ENCODE data around the gene BTBD16. TPM values are rescaled to one million over a fixed set of nuclear protein-coding genes. Genes with fewer than 3 reads are reported as not detected.
A peak's percentile ranks its signal among the peaks of the same experiment; 100 is the strongest.

Gene BTBD16
- total and polyA plus RNA-seq, 2 experiments from 2014 or later: 0.47 to 0.74 TPM

GRCh38 chr10:122285506-122286444, 14.7 kb downstream of the BTBD16 start:
- Histone ChIP-seq H3K36me3 (replicated peaks; ENCODE audit: insufficient read depth, low read depth) (no peaks in the 10 kb centered on the region), H3K4me1 (ENCODE audit: insufficient read depth) (no peaks in the 10 kb centered on the region), H3K79me2 (no peaks in the 10 kb centered on the region), H3K27me3 (no peaks in the 10 kb centered on the region), H3K9me3 (ENCODE audit: low read depth) (no peaks in the 10 kb centered on the region), H3K4me3 (no peak overlapping the region), H3K27ac (no peak overlapping the region), H4K20me1 (ENCODE audit: insufficient read depth, poor library complexity, severe bottlenecking) (no peaks in the 10 kb centered on the region), H2AFZ (no peak overlapping the region), H3K9me2 (replicated peaks; ENCODE audit: insufficient read depth) (no peaks in the 10 kb centered on the region), H3K4me2 (no peak overlapping the region)
- 87% methylated on average over 17 of the region's 17 CpGs for WGBS (ENCODE audit: low lambda C conversion rate, missing lambda C conversion rate)
- no peak for DNase-seq (ENCODE audit: low spot score)
- TF ChIP-seq EZH2 (IDR thresholded peaks at IDR 0.05; ENCODE audit: borderline replicate concordance): no peak
- no peak for TF ChIP-seq EZH2phosphoT487 (IDR thresholded peaks at IDR 0.05; ENCODE audit: low read depth, severe bottlenecking, unreplicated experiment)
- TF ChIP-seq CTCF (IDR thresholded peaks at IDR 0.05; ENCODE audit: poor library complexity): no peak

GRCh38 chr10:122286867-122287266, 15.8 kb downstream of the BTBD16 start:
- no peaks in the 10 kb centered on the region for H4K20me1 ChIP-seq (ENCODE audit: insufficient read depth, poor library complexity, severe bottlenecking)
- no peaks in the 10 kb centered on the region for H3K9me3 ChIP-seq (ENCODE audit: low read depth)
- no peak overlapping the region for H3K27ac ChIP-seq
- H3K4me2 ChIP-seq: no peak overlapping the region
- DNase-seq (ENCODE audit: low spot score): peak; percentile 40
- H3K36me3 ChIP-seq (replicated peaks; ENCODE audit: insufficient read depth, low read depth): no peaks in the 10 kb centered on the region
- no peaks in the 10 kb centered on the region for H3K4me1 ChIP-seq (ENCODE audit: insufficient read depth)
- TF ChIP-seq EZH2phosphoT487 (IDR thresholded peaks at IDR 0.05; ENCODE audit: low read depth, severe bottlenecking, unreplicated experiment) (no peak), EZH2 (IDR thresholded peaks at IDR 0.05; ENCODE audit: borderline replicate concordance) (no peak), CTCF (IDR thresholded peaks at IDR 0.05; ENCODE audit: poor library complexity) (no peak)
- H3K27me3 ChIP-seq: no peaks in the 10 kb centered on the region
- WGBS (ENCODE audit: low lambda C conversion rate, missing lambda C conversion rate): 62% methylated on average over 7 of the region's 7 CpGs
- H3K9me2 ChIP-seq (replicated peaks; ENCODE audit: insufficient read depth): no peaks in the 10 kb centered on the region
- no peaks in the 10 kb centered on the region for H3K79me2 ChIP-seq
- H3K4me3 ChIP-seq: no peak overlapping the region
- no peak overlapping the region for H2AFZ ChIP-seq

DNA sequence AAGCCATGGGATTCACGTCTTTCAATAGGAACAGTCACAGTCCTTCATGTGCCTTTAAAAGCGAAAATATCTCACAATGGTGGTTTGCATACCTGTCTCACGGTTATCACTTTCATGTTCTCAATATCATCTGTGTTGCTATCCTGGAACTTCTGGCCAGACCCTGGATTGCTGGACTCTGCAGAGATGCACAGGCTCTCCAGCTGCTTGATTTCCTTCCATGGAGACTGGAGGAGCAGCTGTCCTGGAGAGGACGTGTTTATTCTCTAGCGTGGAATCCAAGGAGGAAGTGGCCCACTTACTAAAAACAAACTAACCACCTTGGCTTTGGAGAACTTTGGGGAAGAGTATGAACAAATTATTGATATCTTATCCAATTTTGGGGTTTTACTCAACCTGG, 16.5 kb downstream of the BTBD16 start:
- H3K4me2 ChIP-seq: no peak overlapping the region
- no peaks in the 10 kb centered on the region for H3K4me1 ChIP-seq (ENCODE audit: insufficient read depth)
- no peak overlapping the region for H3K4me3 ChIP-seq
- no peak for DNase-seq (ENCODE audit: low spot score)
- H2AFZ ChIP-seq: no peak overlapping the region
- no peaks in the 10 kb centered on the region for H3K36me3 ChIP-seq (replicated peaks; ENCODE audit: insufficient read depth, low read depth)
- WGBS (ENCODE audit: low lambda C conversion rate, missing lambda C conversion rate): 74% methylated on average over 5 of the region's 5 CpGs
- no peaks in the 10 kb centered on the region for H3K79me2 ChIP-seq
- no peak overlapping the region for H3K27ac ChIP-seq
- no peaks in the 10 kb centered on the region for H4K20me1 ChIP-seq (ENCODE audit: insufficient read depth, poor library complexity, severe bottlenecking)
- TF ChIP-seq EZH2 (IDR thresholded peaks at IDR 0.05; ENCODE audit: borderline replicate concordance) (no peak), CTCF (IDR thresholded peaks at IDR 0.05; ENCODE audit: poor library complexity) (no peak), EZH2phosphoT487 (IDR thresholded peaks at IDR 0.05; ENCODE audit: low read depth, severe bottlenecking, unreplicated experiment) (no peak)
- no peaks in the 10 kb centered on the region for H3K27me3 ChIP-seq
- no peaks in the 10 kb centered on the region for H3K9me2 ChIP-seq (replicated peaks; ENCODE audit: insufficient read depth)
- H3K9me3 ChIP-seq (ENCODE audit: low read depth): no peaks in the 10 kb centered on the region
